ENCODE results near the gene ART5.
"Not testable (repeated sequence)": the region's sequence is repeated elsewhere in the genome, so short reads cannot be mapped to it uniquely, and the experiment has no call there.

- TF ChIP-seq CTCF (IDR thresholded peaks at IDR 0.05; ENCODE audit: poor library complexity); EZH2 (IDR thresholded peaks at IDR 0.05; ENCODE audit: borderline replicate concordance): not testable (repeated sequence)
Measured at GRCh38 chr11:3657331-3657730, 15.5 kb upstream of the ART5 start.
